Measurements from ENCODE around the gene SLC38A4.

DNA sequence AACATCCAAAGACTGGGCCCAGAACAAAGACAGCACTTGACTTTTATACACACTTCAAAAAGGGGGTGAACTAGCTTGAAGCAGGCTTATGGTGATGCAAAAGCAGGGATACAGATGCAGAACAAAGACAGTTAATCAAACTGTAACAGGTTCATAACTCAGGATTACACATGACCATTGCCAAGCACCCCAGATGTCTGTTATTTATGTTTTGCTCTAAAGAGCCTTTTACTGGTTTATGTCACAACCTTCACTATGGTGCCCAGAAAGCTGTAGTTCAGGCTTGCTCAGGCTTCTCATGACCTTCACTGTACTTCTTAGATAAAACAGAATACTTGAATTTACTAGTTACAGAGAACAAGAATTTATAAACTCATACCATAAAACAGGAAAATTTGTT, 31.7 kb upstream of the SLC38A4 start:
- TF ChIP-seq, protein P1, sequence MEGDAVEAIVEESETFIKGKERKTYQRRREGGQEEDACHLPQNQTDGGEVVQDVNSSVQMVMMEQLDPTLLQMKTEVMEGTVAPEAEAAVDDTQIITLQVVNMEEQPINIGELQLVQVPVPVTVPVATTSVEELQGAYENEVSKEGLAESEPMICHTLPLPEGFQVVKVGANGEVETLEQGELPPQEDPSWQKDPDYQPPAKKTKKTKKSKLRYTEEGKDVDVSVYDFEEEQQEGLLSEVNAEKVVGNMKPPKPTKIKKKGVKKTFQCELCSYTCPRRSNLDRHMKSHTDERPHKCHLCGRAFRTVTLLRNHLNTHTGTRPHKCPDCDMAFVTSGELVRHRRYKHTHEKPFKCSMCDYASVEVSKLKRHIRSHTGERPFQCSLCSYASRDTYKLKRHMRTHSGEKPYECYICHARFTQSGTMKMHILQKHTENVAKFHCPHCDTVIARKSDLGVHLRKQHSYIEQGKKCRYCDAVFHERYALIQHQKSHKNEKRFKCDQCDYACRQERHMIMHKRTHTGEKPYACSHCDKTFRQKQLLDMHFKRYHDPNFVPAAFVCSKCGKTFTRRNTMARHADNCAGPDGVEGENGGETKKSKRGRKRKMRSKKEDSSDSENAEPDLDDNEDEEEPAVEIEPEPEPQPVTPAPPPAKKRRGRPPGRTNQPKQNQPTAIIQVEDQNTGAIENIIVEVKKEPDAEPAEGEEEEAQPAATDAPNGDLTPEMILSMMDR (IDR thresholded peaks at IDR 0.05): no peak
- TF ChIP-seq EP300 (IDR thresholded peaks at IDR 0.05) (no peak), POLR2A (IDR thresholded peaks at IDR 0.05) (no peak), POLR2AphosphoS5 (IDR thresholded peaks at IDR 0.05) (no peak)
